Measurements from ENCODE around the gene OR2AT4.

GRCh38 chr11:75141166-75141565 lies 44.5 kb upstream of the OR2AT4 start:
- TF ChIP-seq POLR2A (IDR thresholded peaks at IDR 0.05) (no peak), CTCF (IDR thresholded peaks at IDR 0.05) (no peak), POLR2AphosphoS5 (IDR thresholded peaks at IDR 0.05) (no peak)
